B cell (primary cell): ENCODE data around the gene MYO1B. TPM values are rescaled to one million over a fixed set of nuclear protein-coding genes. Genes with fewer than 3 reads are reported as not detected.

Experiments used
- ATAC-seq: fragments of 200-7000 bp; cut with Tn5 transposase; one replicate; pipeline ENCODE4 v1.10.0; 2021; ENCODE audit warnings: low read depth, mild to moderate bottlenecking, moderate number of reproducible peaks, moderate library complexity
- CTCF ChIA-PET: fragments of 350-600 bp; sonication (Branson Sonifier 250); formaldehyde crosslinking; loops from one replicate; lab custom pipeline; 2021; ENCODE audit warnings: antibody characterized with exemption, inconsistent platforms; lab: Charles Lee
- POLR2A ChIA-PET: fragments of 350-600 bp; sonication (Branson Sonifier 250); formaldehyde crosslinking; loops from one replicate; lab custom pipeline; 2021; ENCODE audit warnings: antibody characterized with exemption; lab: Charles Lee
- DNase-seq: peaks from one replicate; pipeline ENCODE4 v3.0.0; 2013
- H2AFZ ChIP-seq: 2 replicates; pipeline ENCODE4 v1.6.1; 2012; ENCODE audit warnings: mild to moderate bottlenecking, low read depth, low read length; ENCODE audit not compliant: insufficient read depth, poor library complexity, severe bottlenecking
- H3K27ac ChIP-seq, 2 donors: 1 replicate in 1 of 2; 2 replicates in 1 of 2; pipeline ENCODE4 v1.5.1; 2012 to 2013; ENCODE audit warnings: low read length in 2 of 2, mild to moderate bottlenecking in 2 of 2, moderate library complexity in 1 of 2
- H3K27me3 ChIP-seq, 4 experiments: fragments of 200-600 bp in 1 of 4; sonication (generic) in 1 of 4; replicated peaks in 1 of 4; 1 replicate in 2 of 4; 2 replicates in 2 of 4; pipeline versions ENCODE4 v1.6.1 to v1.7.0; 2013 to 2016; ENCODE audit warnings: low read length in 3 of 4, mild to moderate bottlenecking in 2 of 4, mixed read lengths in 1 of 4, moderate library complexity in 1 of 4; ENCODE audit not compliant: insufficient read depth in 4 of 4, control insufficient read depth in 3 of 4; ENCODE audit errors: control extremely low read depth in 1 of 4
- H3K36me3 ChIP-seq, 2 experiments: replicated peaks in 1 of 2; 1 replicate in 1 of 2; 2 replicates in 1 of 2; pipeline versions ENCODE4 v1.6.1 to v1.7.1; 2013; ENCODE audit warnings: low read length in 1 of 2; ENCODE audit not compliant: insufficient read depth in 2 of 2, control insufficient read depth in 1 of 2; ENCODE audit errors: control extremely low read depth in 1 of 2, extremely low read depth in 1 of 2
- H3K4me1 ChIP-seq, 2 donors: fragments of 200-600 bp in 1 of 2; sonication (generic) in 1 of 2; 1 replicate in 1 of 2; 2 replicates in 1 of 2; pipeline versions ENCODE4 v1.5.1 to v1.6.1; 2013 to 2017; ENCODE audit warnings: low read length in 2 of 2; ENCODE audit not compliant: control insufficient read depth in 2 of 2, insufficient read depth in 2 of 2
- H3K4me2 ChIP-seq: replicated peaks from 2 replicates; pipeline ENCODE3; 2012; ENCODE audit warnings: mild to moderate bottlenecking, low read depth, low read length; ENCODE audit not compliant: poor library complexity, severe bottlenecking
- H3K4me3 ChIP-seq, 5 experiments: fragments of 200-600 bp in 1 of 5; sonication (generic) in 1 of 5; 1 replicate in 3 of 5; 2 replicates in 2 of 5; pipeline versions ENCODE4 v1.5.1 to v1.7.0; 2011 to 2016; ENCODE audit warnings: low read length in 4 of 5, mild to moderate bottlenecking in 4 of 5, low read depth in 2 of 5, control low read depth in 1 of 5, moderate library complexity in 1 of 5; ENCODE audit not compliant: insufficient read depth in 1 of 5; ENCODE audit errors: control extremely low read depth in 1 of 5, extremely low read depth in 1 of 5
- H3K79me2 ChIP-seq: fragments of 200-600 bp; sonication (generic); one replicate; pipeline ENCODE4 v1.6.0; 2016; ENCODE audit warnings: low read length; ENCODE audit not compliant: control insufficient read depth, insufficient read depth
- H3K9ac ChIP-seq: fragments of 200-600 bp; sonication (generic); 2 replicates; pipeline ENCODE4 v1.6.1; 2017; ENCODE audit warnings: mild to moderate bottlenecking, low read length, moderate library complexity
- H3K9me3 ChIP-seq, 3 donors: one replicate each; pipeline versions ENCODE4 v1.6.1 to v1.7.1; 2013; ENCODE audit warnings: low read length in 2 of 3; ENCODE audit not compliant: control insufficient read depth in 2 of 3, insufficient read depth in 1 of 3; ENCODE audit errors: control extremely low read depth in 1 of 3
- H4K20me1 ChIP-seq: 2 replicates; pipeline ENCODE4 v1.6.0; 2012; ENCODE audit warnings: mild to moderate bottlenecking, low read length; ENCODE audit not compliant: insufficient read depth, control insufficient read depth, poor library complexity, severe bottlenecking
- H3K27ac Mint-ChIP-seq: one replicate; pipeline ENCODE4 v1.8.0; 2021; ENCODE audit warnings: mixed read lengths
- H3K27me3 Mint-ChIP-seq: one replicate; pipeline ENCODE4 v1.8.0; 2021; ENCODE audit warnings: mixed read lengths
- H3K4me1 Mint-ChIP-seq: one replicate; pipeline ENCODE4 v1.8.0; 2021; ENCODE audit warnings: mixed read lengths
- H3K4me3 Mint-ChIP-seq: one replicate; pipeline ENCODE4 v1.8.0; 2021; ENCODE audit warnings: mixed read lengths
- H3K9me3 Mint-ChIP-seq: one replicate; pipeline ENCODE4 v1.8.0; 2022; ENCODE audit warnings: mixed read lengths; ENCODE audit not compliant: insufficient read depth
- CTCF ChIP-seq: fragments of 200-600 bp; IDR thresholded peaks from one replicate; pipeline ENCODE4 v1.8.0; 2022; ENCODE audit warnings: antibody characterized with exemption, mild to moderate bottlenecking
- EZH2 ChIP-seq: IDR thresholded peaks from 2 replicates; pipeline ENCODE4 v1.6.1; 2012; ENCODE audit warnings: borderline replicate concordance, low read depth, mild to moderate bottlenecking, moderate library complexity, low read length; ENCODE audit not compliant: insufficient read depth, poor library complexity, severe bottlenecking
- WGBS: methylation state at CpG from one replicate; pipeline ENCODE4 v1.1.5; 2013; ENCODE audit warnings: missing lambda C conversion rate; ENCODE audit not compliant: insufficient coverage; 5-methylcytosine and 5-hydroxymethylcytosine counted together
- intact Hi-C: fragments of 100-400 bp; cut with micrococcal nuclease; formaldehyde crosslinking; loops from one replicate; pipeline ENCODE4 v1.10.0; 2022
- polyA plus RNA-seq: library from polyadenylated mRNA; depleted of rRNA; stranded (reverse); fragments of >200 nt; gene quantifications from 2 replicates; pipeline ENCODE4 v1.2.3, GENCODE V29; 2012
- total RNA-seq, 2 donors: library from RNA; stranded (reverse); fragments of 120-200 nt in 1 of 2; gene quantifications; 1 replicate in 1 of 2; 2 replicates in 1 of 2; pipeline versions ENCODE4 v1.2.3 to v1.2.4, GENCODE V29; 2013 to 2022

Gene MYO1B
- total and polyA plus RNA-seq, 2 donors (not counting 1 experiment from before 2014, with no cell fraction given), result 0.67 to 4.4 TPM

DNA sequence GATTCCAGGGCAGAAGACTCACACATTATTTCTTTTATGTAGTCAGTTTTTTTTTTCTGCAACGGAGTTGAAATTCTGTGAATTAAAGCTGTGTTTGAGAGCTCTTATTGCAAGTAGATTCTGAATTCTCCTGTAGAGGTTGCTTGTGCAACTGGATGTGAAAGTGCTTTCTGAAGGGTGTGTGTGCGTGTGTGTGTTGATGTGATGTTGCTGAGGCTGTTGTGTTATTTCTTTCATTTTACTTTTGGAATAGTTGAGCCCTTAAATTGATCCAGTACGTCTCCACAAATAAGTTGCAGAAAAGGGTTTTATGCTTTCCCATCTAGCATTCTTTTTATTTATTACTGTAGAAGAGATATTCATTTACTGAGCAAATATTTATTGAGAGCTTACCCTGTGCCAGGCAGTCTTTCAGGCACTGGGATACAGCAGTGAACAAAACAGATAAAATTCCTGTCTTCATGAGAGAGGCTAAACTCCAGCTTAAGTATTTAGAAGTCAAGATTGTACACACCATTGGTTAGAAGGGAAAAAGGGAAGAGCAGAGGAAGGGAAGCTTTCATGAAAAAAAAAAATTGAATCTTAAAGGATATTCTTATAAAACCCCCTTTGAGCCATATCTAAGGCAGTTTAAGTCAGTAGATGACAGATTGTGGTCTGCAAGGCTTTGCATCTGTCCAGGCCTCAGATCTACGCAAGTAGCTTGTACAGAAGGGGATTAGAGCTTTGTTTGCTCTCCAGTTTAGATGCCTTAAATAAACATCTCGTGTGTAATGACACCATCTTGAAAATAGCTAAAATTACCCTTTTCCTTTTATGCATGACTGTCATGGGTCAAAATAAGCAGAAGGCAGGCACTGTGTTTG, 58.2 kb downstream of the MYO1B start:
- no peaks in the 10 kb centered on the region for H3K9me3 ChIP-seq
- Mint-ChIP-seq H3K9me3 (no peaks in the 10 kb centered on the region), H3K27me3 (peaks cover 7% of the 10 kb centered on the region), H3K27ac (no peak overlapping the region), H3K4me1 (peaks cover 8% of the 10 kb centered on the region), H3K4me3 (no peak overlapping the region)
- ChIA-PET POLR2A (no interaction called here), CTCF (interaction anchor here (0.6 to 2.6 kb wide), 9 partner anchors 12 to 251 kb away, joined by 3 to 13 read pairs (median 4); no protein-coding TSS in a partner anchor)
- H3K27ac ChIP-seq, result no peak overlapping the region
- H3K4me1 ChIP-seq, result peaks cover 4 to 8% of the 10 kb centered on the region in 2 donors
- no peak for ATAC-seq
- no peak overlapping the region for H3K4me2 ChIP-seq
- H2AFZ ChIP-seq, result no peak overlapping the region
- no peak for DNase-seq
- intact Hi-C loops, result loop anchor here (10.0 kb wide), 1 partner anchor 249 kb away; no protein-coding TSS in a partner anchor
- H3K4me3 ChIP-seq, result no peak overlapping the region
- no peak for TF ChIP-seq CTCF
- TF ChIP-seq EZH2, result no peak
- 100% methylated on average over 1 of the region's 5 CpGs for WGBS
- no peaks in the 10 kb centered on the region for H3K27me3 ChIP-seq
- no peaks in the 10 kb centered on the region for H3K36me3 ChIP-seq
- H3K9ac ChIP-seq, result no peak overlapping the region
- H4K20me1 ChIP-seq, result no peaks in the 10 kb centered on the region
- peaks cover 8% of the 10 kb centered on the region for H3K79me2 ChIP-seq
